Mucosa of descending colon (tissue), 3 donors: ENCODE measurements around the gene SASH3. TPM values are rescaled to one million over a fixed set of nuclear protein-coding genes. Genes with fewer than 3 reads are reported as not detected.

ENCODE experiments used
- ATAC-seq: fragments of 200-7000 bp; cut with Tn5 transposase; one replicate; pipeline ENCODE4 v1.9.1; 2020; ENCODE audit warnings: mild to moderate bottlenecking, moderate library complexity
- DNase-seq, 3 donors: peaks; one replicate each; pipeline ENCODE4 v3.0.0-alpha.2; 2020
- H3K36me3 ChIP-seq: fragments of 200-600 bp; one replicate; pipeline ENCODE4 v1.8.0; 2021; ENCODE audit warnings: low read depth, mild to moderate bottlenecking
- H3K4me1 ChIP-seq: fragments of 200-600 bp; one replicate; pipeline ENCODE4 v1.8.0; 2021; ENCODE audit warnings: low read depth, mild to moderate bottlenecking
- H3K4me3 ChIP-seq: fragments of 200-600 bp; one replicate; pipeline ENCODE4 v1.8.0; 2021; ENCODE audit warnings: mild to moderate bottlenecking
- H3K9me3 ChIP-seq: fragments of 200-600 bp; one replicate; pipeline ENCODE4 v1.8.0; 2021; ENCODE audit warnings: mild to moderate bottlenecking
- CTCF ChIP-seq: fragments of 200-600 bp; IDR thresholded peaks from one replicate; pipeline ENCODE4 v1.8.0; 2022; ENCODE audit warnings: antibody characterized with exemption, mild to moderate bottlenecking
- intact Hi-C, 2 donors: fragments of 100-400 bp; cut with DNase I in 1 of 2; cut with micrococcal nuclease in 1 of 2; formaldehyde crosslinking; loops; one replicate each; pipeline versions ENCODE4 v1.11.0 to v1.11.1; 2022; cut with DNase I, micrococcal nuclease
- total RNA-seq, 3 donors: library from RNA; stranded (reverse); fragmentation: NEBNext Ultra II Directional in 2 of 3; extraction: Animal tissue kit (Norgen Biotek cat#: 25700) in 2 of 3; gene quantifications; one replicate each; pipeline versions ENCODE4 v1.2.1 to v1.2.4, GENCODE V29; 2021 to 2023
- donor health status: DM: no; HTN: no; CAD: no; lungs with moderate emphysema.
- donor health status: DM: no; HTN: no; CAD: no.
- donor health status: DM: no; HTN: yes; CAD: no.

The SASH3 gene
- total RNA-seq, 3 donors from 2014 or later: 6.1 to 10.1 (median 7.2) TPM

- Histone ChIP-seq H3K9me3 (no peaks in the 10 kb centered on the region), H3K4me3 (no peak overlapping the region), H3K4me1 (no peaks in the 10 kb centered on the region), H3K36me3 (no peaks in the 10 kb centered on the region)
- ATAC-seq (peak; percentile 60), DNase-seq (no peak)
- no peak for TF ChIP-seq CTCF
- intact Hi-C loops: no loop called here
Measured at GRCh38 chrX:129786210-129786651, 6.5 kb downstream of the SASH3 start.

- no peak for TF ChIP-seq CTCF
- Histone ChIP-seq H3K36me3 (no peaks in the 10 kb centered on the region), H3K9me3 (no peaks in the 10 kb centered on the region), H3K4me3 (no peak overlapping the region), H3K4me1 (no peaks in the 10 kb centered on the region)
- no peak for DNase-seq
- no peak for ATAC-seq
- intact Hi-C loops: no loop called here
Measured at GRCh38 chrX:129787336-129788055, 7.7 kb downstream of the SASH3 start.

GRCh38 chrX:129788527-129788926 is 8.8 kb downstream of the SASH3 start:
- DNase-seq (no peak), ATAC-seq (no peak)
- Histone ChIP-seq H3K4me3 (no peak overlapping the region), H3K36me3 (no peaks in the 10 kb centered on the region), H3K9me3 (no peaks in the 10 kb centered on the region), H3K4me1 (no peaks in the 10 kb centered on the region)
- intact Hi-C loops: no loop called here
- no peak for TF ChIP-seq CTCF

GRCh38 chrX:129790146-129790545 is 10.4 kb downstream of the SASH3 start:
- no peak for TF ChIP-seq CTCF
- intact Hi-C loops: no loop called here
- no peak overlapping the region for H3K4me3 ChIP-seq
- DNase-seq (no peak), ATAC-seq (no peak)
- H3K4me1 ChIP-seq: no peaks in the 10 kb centered on the region
- H3K9me3 ChIP-seq: no peaks in the 10 kb centered on the region
- H3K36me3 ChIP-seq: no peaks in the 10 kb centered on the region

- DNase-seq (no peak), ATAC-seq (no peak)
- Histone ChIP-seq H3K4me1 (no peaks in the 10 kb centered on the region), H3K9me3 (no peaks in the 10 kb centered on the region), H3K36me3 (no peaks in the 10 kb centered on the region), H3K4me3 (no peak overlapping the region)
- intact Hi-C loops: no loop called here
- no peak for TF ChIP-seq CTCF
Measured at GRCh38 chrX:129790808-129791207, 11.1 kb downstream of the SASH3 start.
